Epithelial cell of proximal tubule (primary cell): ENCODE measurements around the gene CDC42BPA. TPM values are rescaled to one million over a fixed set of nuclear protein-coding genes. Genes with fewer than 3 reads are reported as not detected.

Source experiments
- DNase-seq: peaks from one replicate; pipeline ENCODE4 v3.0.0-alpha.2; 2011; ENCODE audit warnings: low read depth
- H3K4me3 ChIP-seq: 2 replicates; pipeline ENCODE4 v1.5.1; 2011; ENCODE audit warnings: low read depth, mild to moderate bottlenecking, low read length
- total RNA-seq: library from RNA; depleted of rRNA; stranded (reverse); fragments of >200 nt; gene quantifications from 2 replicates; pipeline ENCODE4 v1.2.3, GENCODE V29; 2015
- TF ChIP-seq, protein P1 (sequence below): conservative IDR thresholded peaks from 2 replicates; pipeline ENCODE4 v1.5.1; 2012; ENCODE audit warnings: low read depth, mild to moderate bottlenecking, low read length

The CDC42BPA gene
- total RNA-seq, 1 donor from 2014 or later, result 15.6 TPM

DNA sequence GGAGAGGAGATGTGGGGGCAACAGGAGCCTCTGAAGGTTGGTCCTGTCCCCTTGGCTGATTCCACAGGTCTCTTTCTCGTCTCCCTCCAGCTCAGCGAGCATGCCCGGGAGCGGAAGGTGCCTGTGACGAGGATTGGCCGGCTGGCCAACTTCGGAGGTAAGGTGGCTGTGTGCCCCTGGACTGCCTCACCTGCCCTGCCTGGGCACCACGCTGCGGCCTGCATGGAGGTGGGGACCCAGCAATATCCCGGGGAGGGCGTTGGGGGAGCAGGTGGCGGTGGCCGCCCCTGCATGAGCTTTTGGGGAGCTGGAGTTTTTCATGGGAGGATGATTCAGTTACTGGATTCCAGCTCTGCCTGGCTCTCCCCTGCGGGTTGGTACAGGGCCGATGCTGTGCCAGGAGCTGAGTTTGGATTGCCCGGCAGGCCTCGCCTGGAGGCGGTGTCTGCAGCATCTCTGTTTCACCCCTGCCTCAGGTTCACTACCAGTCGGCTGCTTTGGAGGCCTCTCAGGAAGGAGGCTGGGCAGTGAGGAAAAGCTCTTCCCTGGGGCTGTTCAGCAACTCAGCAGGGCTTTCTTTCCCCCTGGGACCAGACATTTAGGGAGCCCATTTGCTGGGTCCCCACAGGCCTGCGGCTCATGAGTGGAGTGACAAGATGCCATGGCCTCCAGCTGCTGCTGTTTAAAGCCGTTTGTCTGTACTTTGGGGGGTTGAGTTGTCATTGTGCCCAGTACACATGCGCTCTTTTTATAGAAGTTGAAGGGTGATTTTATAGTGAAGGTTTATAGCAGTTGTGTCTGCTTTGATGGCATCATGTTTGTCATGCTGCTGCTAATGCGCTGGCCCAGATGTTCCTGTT is 352.5 kb downstream of the CDC42BPA start:
- no peak overlapping the region for H3K4me3 ChIP-seq

DNA sequence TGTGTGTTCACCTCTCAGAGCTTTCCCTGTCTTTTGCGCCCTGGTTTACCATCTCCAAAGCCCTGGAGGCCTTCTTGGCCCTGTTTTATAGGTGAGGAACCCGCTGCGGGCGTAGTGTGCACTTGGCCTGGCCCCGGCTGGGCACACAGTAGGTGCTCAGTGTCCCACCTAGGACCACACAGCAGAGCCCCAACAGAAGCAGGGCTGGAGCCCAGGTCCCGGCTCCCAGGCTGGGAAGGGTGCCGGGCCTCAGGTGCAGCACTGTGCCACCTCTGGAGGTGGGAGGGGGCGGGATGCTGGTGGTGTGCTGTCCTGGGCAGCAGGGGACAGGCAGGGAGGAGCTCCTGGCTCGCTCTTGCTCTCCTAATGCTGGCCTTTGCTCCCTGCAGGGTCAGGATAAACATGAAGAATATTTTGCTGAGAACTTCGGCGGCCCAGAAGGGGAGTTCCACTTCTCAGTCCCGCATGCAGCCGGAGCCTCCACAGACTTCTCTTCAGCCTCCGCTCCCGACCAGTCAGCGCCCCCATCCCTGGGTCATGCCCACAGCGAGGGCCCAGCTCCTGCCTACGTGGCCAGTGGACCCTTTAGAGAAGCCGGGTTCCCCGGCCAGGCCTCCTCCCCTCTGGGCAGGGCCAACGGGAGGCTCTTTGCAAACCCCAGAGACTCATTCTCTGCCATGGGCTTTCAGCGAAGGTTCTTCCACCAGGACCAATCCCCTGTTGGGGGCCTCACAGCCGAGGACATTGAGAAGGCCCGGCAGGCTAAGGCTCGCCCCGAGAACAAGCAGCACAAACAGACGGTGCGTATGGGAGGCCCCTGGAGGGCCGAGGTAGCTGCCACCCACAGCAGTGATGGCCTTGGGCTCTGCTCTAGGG is 353.4 kb downstream of the CDC42BPA start:
- TF ChIP-seq, protein P1, sequence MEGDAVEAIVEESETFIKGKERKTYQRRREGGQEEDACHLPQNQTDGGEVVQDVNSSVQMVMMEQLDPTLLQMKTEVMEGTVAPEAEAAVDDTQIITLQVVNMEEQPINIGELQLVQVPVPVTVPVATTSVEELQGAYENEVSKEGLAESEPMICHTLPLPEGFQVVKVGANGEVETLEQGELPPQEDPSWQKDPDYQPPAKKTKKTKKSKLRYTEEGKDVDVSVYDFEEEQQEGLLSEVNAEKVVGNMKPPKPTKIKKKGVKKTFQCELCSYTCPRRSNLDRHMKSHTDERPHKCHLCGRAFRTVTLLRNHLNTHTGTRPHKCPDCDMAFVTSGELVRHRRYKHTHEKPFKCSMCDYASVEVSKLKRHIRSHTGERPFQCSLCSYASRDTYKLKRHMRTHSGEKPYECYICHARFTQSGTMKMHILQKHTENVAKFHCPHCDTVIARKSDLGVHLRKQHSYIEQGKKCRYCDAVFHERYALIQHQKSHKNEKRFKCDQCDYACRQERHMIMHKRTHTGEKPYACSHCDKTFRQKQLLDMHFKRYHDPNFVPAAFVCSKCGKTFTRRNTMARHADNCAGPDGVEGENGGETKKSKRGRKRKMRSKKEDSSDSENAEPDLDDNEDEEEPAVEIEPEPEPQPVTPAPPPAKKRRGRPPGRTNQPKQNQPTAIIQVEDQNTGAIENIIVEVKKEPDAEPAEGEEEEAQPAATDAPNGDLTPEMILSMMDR, result no peak
- DNase-seq, result no peak
- H3K4me3 ChIP-seq, result no peak overlapping the region

More for the DNA sequence above, 352.5 kb downstream of the CDC42BPA start:
- no peak for DNase-seq
- TF ChIP-seq, protein P1, result no peak

DNA sequence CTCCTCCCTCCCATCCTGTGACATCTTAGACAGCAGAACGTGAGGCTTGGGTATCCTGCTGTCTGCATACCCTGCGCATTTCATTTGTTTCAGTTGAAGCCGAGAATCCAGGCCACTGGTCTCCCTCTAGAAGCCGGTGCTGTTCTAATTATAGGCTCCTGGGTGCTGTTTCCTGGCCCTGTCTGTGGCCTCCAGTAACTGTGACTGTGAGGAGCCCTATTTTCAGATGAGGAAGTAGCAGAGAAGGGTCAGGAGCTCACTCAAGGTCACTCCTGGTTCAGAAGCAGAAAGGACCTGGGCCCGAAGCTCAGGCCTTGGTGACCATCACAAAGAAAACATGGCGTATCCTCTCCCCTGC is 354.2 kb downstream of the CDC42BPA start:
- no peak for DNase-seq
- H3K4me3 ChIP-seq, result no peak overlapping the region
- TF ChIP-seq, protein P1, result no peak

DNA sequence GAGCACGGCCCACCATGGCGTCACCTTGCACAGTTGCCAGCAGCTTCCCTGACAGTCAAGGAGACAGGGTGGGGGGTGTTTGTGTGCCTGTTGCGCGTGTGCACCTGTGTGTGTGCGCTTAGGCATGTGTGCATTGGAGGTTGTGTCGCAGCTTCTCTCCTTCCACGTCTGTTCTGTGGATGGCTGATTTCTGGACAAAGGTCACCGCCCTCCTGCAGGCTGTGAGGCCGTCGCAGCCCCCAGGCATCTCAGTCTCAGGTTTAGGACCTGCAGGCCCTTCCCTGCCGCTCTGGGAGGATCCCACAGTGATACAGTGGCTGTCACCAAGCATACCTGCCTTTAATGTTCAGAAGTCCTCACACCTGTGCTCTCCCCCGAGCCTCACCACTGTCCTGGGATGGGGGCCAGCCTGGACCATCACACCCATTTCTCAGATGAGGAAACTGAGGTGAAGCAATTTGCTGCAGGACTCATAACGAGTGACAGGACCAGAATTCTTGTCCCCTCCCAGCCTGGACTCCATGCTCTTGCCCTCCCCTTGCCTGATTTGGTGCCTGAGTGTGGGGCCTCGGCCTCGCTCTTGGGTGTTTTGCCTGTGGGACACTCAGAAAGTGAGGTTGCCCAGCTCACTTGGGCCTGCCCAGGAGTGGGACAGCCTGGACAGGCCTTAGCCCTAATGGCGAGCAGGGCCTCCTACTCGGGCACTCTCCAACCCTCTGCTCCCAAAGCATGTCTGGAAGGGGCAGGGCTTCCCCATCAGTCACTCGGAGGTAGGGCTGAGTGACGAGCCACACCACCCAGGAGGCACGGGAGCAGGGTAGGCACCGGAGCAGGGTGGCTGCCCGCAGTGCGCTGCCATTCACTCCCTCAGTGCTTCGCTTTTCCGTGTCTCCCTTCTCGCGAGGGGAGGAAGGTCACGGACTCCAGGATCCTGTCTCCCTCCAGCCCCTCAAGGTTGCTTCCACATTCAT is 355.6 kb downstream of the CDC42BPA start:
- no peak overlapping the region for H3K4me3 ChIP-seq
- no peak for DNase-seq
- TF ChIP-seq, protein P1, result no peak

DNA sequence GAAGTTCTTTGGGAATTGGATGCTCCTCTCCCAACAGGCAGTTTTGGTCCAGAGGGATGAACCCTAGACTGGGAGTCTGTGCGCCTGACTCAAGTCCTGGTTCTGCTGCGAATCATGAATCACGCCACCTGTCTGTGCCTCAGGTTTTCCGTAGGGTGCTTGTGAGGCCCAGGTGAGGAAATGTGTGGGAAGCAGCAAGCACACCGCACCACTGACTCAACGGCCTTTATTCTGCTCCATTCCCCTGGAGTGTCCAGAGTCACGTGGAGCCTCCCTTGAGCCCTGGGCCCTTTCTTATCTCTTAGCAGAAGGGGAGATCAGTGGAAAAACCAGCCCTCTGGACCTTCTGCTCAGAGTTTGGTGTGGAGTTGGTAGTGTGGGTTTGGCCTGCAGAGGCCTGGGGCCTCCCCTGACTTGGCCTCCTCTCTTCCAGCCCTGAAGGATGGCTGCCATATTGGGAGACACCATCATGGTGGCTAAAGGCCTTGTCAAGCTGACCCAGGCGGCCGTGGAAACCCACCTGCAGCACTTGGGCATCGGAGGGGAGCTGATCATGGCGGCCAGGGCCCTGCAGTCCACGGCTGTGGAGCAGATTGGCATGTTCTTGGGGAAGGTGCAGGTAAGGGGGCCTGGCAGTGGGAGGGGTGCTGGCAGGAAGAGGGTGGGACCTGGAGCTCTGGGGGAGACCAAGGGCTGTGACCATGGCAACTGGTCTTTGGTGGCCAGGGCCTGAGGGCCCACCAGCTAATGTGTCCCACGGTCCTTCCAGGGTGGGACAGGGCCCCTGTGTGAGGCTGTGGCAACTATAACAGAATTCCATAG is 357.1 kb downstream of the CDC42BPA start:
- TF ChIP-seq, protein P1, result no peak
- no peak overlapping the region for H3K4me3 ChIP-seq
- DNase-seq, result no peak
